HG03575 (cell line): ENCODE data around the gene PCDH1.

ENCODE experiments used
- ATAC-seq: cut with Tn5 transposase; IDR thresholded peaks from one replicate; pipeline ENCODE4 v1.9.1; 2021; ENCODE audit not compliant: unreplicated experiment, insufficient number of reproducible peaks, low FRiP score; ENCODE audit errors: extremely low read depth

PCDH1 gene

DNA sequence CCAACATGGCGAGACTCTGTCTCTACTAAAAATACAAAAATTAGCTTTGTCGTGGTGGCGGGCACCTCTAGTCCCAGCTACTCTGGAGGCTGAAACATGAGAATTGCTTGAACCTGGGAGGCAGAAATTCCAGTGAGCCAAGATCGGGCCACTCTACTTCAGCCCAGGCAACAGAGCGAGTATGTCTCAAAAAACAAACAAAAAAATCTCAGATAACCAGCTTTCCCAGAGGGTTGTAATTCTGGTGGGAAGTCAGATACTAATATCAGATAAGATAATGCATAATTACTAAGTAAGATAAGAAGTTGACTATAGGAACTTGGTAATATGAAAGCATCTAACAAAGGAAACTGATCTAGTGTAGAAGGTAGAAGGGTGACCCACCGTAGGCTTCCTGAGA, 60.6 kb downstream of the PCDH1 start:
- no peak for ATAC-seq

DNA sequence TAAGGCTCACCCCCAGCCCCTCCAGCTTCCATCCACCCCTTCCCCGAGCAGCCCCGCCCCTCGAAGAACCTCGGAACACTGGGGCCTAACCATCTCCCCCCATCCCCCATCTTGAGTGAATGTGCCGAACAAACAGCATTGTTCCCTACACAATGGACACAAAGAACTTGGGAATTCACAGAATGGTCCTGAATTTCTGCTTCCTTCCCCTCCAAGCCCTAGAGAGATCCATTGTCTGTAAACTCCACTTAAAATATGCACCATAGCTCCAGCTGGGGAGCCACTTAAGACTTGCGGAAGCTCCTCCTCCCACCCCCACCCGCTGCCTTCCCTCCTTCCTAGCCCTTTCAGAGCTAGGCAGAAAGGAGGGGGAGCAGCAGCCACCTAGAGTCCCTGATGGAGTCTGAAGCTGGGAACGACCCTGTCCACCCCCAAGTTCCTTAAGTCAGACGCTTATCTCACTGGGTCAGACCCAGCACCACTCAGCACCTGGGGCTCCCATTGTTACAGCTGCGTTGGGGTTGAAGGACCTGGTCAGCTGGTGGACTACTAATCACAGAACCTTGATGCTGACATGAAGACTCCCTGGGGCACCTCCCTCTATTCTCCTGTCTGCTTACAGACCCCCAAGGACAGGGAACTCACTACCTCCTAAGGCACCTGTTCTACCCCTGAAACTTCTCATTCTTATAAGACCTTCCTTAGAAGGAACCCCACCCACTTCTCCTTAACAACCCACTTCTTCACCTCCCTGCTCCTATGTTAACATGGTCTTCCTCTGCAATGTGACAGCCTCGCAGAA, 61.4 kb downstream of the PCDH1 start:
- ATAC-seq, result no peak

DNA sequence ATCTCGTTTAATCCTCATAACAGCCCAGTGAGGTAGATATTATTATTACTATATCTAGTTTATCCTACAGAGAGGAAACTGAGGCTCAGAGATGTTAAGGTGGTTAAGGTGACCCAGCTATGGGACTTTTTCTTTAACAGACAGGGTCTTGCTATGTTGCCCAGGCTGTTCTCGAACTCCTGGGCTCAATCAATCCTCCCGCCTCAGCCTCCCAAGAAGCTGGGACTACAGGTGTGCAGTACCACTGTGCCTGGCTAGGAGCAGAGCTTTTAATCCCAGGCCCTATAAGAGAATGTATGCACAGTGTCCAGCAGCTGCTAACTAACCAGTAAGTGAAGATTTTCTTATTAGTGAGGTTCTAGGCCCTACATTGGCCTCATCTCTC, 62.4 kb downstream of the PCDH1 start:
- no peak for ATAC-seq

DNA sequence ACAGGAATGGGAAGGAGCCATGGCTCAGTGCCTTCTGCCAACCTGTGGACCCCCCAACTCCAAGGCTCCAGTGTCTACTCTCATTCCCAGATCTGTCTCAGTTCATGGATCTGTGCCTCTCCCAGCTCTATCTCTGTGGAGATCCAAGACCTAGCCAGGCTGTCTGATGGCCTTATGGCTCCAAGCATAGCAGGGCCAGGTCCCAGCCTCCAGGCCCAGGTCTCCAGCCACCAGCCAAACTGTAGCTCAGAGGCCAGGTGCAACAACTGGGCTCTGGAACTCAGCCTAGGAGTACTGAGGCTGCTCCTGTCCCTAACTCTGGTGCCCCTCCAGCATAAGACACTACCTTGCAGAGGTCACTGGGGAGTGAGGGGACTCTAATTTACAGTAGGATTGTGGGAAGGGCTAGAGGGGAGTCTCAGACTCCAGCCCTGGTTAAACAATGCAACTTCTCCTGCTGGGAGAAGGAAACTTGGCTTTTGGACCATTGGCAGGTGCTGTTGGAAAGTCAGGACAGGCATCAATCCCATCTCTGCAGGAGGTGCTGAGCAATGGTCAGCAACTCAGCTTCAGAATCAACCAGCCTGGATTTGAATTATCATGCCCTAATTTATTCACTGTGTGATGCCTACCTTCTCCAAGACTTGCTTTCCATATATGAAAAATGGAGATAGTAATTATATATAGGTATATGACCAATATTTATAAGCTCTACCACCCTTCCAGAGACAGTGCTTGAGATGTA, 63.0 kb downstream of the PCDH1 start:
- ATAC-seq, result no peak

- no peak for ATAC-seq
Observed at GRCh38 chr5:141814064-141814964, 63.9 kb downstream of the PCDH1 start.

- ATAC-seq, result no peak
Observed at GRCh38 chr5:141812512-141812911, 65.7 kb downstream of the PCDH1 start.

DNA sequence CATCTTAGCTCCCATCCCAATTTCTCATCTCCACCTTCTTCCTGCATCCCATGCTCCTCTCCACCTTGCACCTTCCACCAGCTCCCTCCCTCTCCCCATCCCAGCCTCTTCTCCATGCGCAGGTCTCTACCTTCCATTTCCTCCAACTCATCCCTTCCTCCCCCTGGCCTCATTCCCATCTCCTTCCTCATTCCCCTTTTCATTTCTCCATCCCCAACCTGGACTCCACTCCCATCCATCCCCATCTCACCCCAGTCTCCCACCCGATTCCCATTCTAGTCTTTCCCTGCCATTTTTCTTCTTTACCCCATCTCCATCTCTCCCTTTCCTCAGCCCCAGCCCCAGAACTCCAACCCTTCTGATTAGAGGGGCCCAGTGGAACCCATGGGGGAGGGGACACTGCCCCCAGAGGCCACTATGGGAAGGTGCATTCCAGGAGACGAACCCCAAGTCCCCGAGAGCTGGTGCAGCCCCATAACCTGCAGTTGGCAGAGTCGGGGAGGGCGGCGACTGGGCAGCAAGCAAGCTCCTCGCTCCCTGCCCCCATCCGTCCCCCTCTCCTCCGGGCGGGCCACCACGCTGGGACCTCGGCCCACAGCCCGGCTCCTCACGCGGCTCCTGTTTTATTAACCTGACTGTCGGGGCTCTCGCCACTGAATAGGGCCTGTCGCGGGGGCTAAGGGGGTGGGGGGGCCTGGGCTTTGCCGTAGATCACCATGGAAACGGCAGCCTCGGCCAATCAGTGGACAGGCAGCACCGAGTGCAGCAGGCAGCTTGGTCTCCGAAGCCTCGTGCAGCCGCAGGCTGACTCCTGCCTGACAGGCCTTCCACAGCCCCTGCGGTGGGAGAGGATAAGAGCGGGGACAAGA, 66.7 kb downstream of the PCDH1 start:
- no peak for ATAC-seq

DNA sequence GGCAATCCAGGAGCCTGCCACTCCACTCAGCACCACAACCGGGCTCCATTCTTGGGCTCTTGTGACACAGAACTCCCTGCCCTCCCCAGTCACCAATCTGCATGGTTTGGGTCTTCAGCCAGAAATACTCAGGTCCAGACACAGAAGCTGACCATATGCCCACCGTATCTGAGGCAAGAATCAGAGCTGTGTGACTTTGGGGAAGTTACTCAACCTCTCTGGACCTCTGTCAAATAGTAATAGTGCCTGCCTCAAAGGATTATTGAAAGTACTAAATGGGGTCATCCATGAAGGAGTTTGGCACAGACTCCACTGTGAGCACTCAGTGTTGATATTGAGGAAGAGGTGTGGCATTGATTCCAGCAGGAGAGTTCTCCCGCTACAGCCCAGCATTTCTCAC, 67.5 kb downstream of the PCDH1 start:
- no peak for ATAC-seq

- ATAC-seq, result no peak
Observed at GRCh38 chr5:141809380-141810096, 68.7 kb downstream of the PCDH1 start.

- no peak for ATAC-seq
Observed at GRCh38 chr5:141808857-141809256, 69.4 kb downstream of the PCDH1 start.

- ATAC-seq, result no peak
Observed at GRCh38 chr5:141807732-141808131, 70.5 kb downstream of the PCDH1 start.

GRCh38 chr5:141807329-141807728, 70.9 kb downstream of the PCDH1 start:
- ATAC-seq, result no peak

DNA sequence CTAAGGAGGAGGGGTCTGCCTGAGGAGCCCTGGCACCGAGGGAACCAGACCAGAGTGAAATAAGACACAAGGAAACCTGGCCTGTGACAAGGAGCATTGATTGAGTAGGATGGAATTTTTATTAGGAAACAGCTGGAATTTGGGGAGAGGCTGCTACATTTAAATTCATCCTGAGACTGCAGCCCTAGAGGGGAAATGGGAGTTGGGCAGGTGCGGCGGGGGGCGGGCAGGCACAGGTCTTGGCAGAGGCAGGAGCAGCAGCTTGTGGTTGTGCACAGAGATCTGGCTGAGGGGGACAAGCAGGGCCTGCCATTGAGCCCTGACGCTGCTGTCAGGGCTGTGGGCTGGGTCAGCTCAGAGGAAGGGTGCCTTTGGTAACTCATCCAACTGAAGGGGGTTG, 71.6 kb downstream of the PCDH1 start:
- ATAC-seq, result no peak

DNA sequence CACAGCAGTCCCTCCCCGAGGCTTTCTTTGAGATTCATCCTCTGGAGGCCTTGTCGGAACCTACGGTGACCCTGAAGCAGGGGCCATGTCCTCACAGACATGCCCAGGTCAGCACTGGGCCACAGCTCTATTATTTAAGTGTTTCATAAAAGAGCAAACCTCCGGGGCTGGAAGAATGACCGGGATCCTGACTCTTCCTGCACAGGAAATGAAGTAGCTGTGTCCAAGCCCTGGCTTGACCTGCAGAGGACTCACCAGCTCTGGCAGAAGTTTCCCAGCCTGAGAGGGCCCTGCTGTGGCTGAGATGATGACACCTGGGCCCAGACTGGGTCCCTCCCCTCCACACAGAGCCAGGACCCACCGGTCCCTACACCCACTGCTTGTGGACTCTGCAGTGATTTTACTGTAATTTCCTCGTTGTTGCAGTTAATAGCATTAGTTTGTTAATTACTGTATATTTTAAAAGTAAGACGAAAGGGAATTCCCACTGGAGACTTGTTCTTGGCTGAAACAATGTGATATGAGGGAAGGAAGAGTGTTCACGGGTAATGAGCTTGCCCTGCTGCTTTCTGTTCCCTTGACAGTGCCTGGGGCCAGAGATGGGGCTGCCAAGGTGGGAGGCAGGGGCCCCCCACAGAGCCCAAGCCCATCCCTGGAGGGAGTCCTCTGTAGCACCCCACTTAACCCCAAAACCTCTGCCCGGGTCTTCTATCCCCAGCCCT, 72.2 kb downstream of the PCDH1 start:
- ATAC-seq, result no peak

DNA sequence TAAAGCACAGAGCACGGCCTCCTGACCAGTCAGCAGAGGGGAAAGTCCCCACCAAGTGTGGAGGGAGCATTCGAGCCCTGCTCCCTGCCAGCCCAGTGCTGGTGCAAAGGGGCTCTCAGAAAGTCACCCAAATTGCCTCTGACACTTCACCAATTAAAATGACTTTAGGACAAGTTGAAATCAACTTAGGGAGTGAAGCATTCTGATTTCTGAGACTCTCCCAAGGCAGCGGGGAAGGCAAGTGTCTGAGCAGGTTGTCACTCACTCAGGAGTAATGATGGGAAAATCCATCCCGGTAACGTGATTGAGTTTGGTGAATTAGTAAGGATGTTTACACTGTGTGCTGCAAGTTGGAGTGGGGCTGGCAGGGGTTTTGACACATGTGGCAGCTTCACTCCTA, 73.7 kb downstream of the PCDH1 start:
- no peak for ATAC-seq
